D721Med (cell line): ENCODE data around the gene PHF21B.
A peak's percentile ranks its signal among the peaks of the same experiment; 100 is the strongest.

Source experiments
- DNase-seq: peaks from one replicate; pipeline ENCODE4 v3.0.0; 2011; ENCODE audit warnings: low spot score; ENCODE audit not compliant: insufficient read length
- FAIRE-seq: peaks from 2 replicates; lab custom pipeline; 2011; peaks lifted over from hg19 to GRCh38; lab: Jason Lieb, UNC
- CTCF ChIP-seq: IDR thresholded peaks from 2 replicates; pipeline ENCODE4 v1.5.1; 2012; ENCODE audit warnings: mild to moderate bottlenecking, control low read depth; ENCODE audit not compliant: insufficient read depth; ENCODE audit errors: missing control alignments

Gene PHF21B

DNA sequence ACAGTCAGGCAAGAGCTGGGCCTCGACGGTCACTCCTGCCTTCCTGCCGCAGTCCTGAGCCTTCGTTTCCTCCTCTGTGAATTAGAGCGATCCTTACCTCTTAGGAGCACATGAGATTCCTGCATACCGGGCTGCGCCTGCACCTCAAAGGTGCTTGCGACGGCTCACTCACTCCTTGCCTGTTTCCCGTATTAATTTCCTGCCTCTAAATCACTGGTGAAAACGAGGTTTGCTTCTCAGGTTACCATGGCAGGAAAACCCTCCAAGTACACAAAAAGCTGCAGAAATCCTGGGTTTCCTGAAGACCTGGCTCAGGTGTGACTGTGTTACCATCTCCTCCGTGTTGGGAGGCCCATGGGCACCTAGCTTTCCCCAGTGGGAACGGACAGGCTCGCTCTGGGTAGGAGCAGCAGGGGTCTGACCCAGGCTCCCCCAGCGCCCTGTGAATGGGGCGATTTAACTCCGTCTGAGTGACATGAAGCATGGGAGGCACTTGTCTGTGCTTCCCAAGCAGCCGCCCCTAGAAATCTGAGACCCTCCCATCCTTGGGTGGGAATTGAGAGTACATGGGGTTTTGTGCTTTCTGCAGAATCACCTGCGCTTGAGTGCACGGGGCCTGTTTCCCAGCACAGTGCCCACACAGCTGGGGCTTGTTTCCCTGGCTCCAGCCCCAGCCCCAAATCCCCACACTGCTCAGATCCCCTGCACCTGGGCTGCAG, 64.8 kb downstream of the PHF21B start:
- FAIRE-seq (no peak), DNase-seq (no peak)
- TF ChIP-seq CTCF: no peak

- no peak for FAIRE-seq
- TF ChIP-seq CTCF: no peak
- DNase-seq: no peak
Measured at GRCh38 chr22:44943701-44944324, 66.0 kb downstream of the PHF21B start.

- no peak for TF ChIP-seq CTCF
- no peak for FAIRE-seq
- no peak for DNase-seq
Measured at GRCh38 chr22:44942979-44943700, 66.7 kb downstream of the PHF21B start.

GRCh38 chr22:44942056-44942455, 67.7 kb downstream of the PHF21B start:
- TF ChIP-seq CTCF: no peak
- DNase-seq: no peak
- FAIRE-seq: no peak

DNA sequence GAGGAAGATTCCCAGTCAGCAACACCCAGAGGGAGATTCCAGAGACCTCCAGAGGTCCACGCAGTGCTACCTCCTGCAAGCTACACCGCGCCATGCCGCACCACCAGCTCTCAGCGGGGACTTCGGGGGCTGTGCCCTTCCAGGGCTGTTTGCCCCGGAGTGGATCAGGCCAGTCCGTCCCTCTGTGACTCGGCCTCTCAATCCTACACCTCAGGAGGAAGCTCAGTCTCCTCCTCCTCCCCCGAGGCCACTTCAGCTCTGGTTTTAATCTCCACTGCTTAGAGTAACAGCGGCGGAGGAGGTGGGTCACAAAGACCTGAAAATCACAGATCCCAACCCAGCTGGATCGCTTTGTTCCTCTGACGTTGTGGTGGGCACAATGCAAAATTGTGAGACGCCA, 68.6 kb downstream of the PHF21B start:
- no peak for TF ChIP-seq CTCF
- DNase-seq (no peak), FAIRE-seq (no peak)

- DNase-seq: peak; percentile 53
- no peak for TF ChIP-seq CTCF
- FAIRE-seq: no peak
Measured at GRCh38 chr22:44940130-44940529, 69.7 kb downstream of the PHF21B start.
